Non-pigmented ciliary epithelial cell (primary cell): ENCODE measurements around the gene VPS72.
A peak's percentile ranks its signal among the peaks of the same experiment; 100 is the strongest.

Experiments used
- DNase-seq: peaks from one replicate; pipeline ENCODE4 v3.0.0-alpha.2; 2010; ENCODE audit warnings: low read depth

Gene VPS72

DNA sequence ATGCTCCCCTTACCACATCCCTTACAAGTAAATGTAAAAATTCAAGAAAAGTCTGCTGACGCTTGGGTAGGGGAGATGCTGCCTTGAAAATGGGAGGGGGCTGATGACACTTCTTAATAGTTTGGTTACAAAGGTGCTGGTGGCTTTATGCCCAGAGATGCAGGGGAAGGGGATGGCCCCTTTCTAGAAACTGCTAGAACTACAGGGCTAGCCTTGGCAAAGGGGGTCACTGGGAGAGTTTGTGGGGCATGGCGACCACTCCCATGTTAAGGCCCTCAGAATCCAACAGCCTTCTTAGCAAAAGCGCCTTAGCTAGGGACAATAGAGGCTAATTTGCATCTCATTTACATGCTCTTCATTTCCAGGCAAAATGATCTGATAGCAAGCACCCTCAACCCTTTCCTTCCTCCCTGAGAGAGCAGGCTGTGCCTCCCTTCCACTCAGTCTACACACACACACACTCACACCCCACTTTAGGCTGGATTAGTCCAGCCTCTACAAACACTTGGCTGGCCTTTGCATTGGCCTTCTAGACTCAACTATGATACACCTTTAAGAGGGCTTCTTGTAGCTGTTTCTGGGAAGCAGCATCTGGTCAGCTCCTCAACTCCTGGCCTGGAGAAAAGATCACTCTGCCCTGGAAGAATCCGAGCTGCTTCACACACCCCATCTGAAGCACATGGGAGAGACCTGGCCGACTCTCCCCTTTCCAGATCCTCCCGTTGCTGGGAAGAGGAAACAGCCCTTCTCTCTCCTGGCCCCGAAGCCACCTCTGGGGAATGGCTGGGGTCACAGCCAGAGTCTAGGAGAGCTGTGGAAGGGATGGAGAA is 45.3 kb downstream of the VPS72 start:
- DNase-seq = no peak

DNA sequence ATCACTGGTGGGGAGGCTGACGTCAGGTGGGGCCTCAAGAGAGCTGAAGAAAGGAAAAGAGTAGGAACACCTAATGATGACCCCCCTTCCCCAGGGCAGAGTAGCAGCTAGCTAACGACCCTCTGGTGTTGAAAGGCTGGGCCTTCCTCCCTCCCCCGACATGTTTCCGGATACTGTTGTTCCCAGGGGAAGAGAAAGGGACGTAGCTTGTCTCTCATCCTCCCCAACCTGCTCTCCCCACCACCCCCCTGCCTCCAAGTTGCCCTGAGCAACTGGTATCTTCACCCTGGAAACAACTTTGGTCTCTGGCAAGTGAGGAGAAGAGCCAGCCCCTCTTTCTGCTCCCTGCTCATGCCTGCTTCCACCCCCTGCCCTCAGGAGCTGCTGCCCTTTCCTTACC is 46.0 kb downstream of the VPS72 start:
- no peak for DNase-seq

GRCh38 chr1:151143057-151143435 is 47.0 kb downstream of the VPS72 start:
- no peak for DNase-seq

- no peak for DNase-seq
Observed at GRCh38 chr1:151142411-151143056, 47.5 kb downstream of the VPS72 start.

- no peak for DNase-seq
Observed at GRCh38 chr1:151137789-151138188, 52.2 kb downstream of the VPS72 start.

- no peak for DNase-seq
Observed at GRCh38 chr1:151135433-151136385, 54.3 kb downstream of the VPS72 start.

- DNase-seq = no peak
Observed at GRCh38 chr1:151134991-151135390, 55.0 kb downstream of the VPS72 start.

DNA sequence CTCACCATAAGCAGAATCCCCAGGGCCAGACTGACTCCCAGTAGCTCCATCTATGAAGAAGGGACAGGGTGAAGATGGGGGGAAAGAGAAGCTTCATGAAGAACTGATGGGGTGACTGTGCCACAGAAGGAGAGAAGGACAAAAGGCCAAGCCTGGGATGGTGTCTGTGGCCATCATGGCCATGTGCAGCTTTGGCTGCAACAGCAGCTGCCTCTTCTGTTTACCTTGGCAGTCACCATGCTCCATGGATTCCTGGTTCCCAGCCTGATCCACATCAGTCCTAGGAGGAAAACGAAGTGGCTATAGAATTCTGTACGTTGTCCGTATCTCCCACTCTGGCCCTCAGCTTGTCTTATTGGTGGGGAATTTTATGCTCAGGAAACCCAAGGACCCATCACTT is 55.6 kb downstream of the VPS72 start:
- no peak for DNase-seq

DNA sequence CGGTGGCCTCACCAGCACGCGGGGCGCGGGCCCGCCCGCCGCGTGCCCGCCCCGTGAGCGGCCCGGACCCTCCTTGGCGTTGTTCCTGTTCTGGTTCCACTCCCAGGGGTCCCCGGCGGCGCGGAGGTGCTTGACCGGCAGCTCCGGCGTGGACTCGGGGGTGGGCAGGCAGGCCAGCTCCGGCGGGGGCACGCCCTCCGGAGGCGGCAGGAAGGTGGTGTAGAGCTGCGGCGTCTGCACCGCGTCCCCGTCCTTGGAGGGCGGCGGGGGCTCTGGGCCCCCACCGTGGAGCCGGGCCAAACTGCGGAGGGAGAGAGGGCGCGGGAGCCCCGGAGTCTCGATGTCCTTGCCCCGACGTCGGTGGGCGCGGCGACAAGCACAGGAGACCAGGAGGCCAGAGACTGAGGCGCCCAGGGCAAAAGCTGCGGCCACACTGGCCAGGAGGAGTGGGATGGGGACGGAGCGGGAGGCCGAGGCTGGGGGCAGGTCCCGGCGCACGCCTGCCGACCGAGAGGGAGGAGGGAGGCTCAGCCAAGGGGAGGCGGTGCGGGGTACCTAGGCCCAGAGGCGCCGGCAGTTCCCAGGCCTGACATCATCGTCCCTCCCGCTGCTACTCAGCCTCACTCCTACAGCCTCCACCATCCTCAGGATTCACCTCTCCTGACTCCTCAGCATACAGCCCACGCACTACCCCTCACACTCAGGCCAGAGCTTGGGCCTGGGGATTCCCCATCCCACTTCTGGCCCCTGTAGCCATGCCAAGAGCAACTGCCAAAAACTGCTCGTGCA is 56.8 kb downstream of the VPS72 start:
- DNase-seq = no peak

DNA sequence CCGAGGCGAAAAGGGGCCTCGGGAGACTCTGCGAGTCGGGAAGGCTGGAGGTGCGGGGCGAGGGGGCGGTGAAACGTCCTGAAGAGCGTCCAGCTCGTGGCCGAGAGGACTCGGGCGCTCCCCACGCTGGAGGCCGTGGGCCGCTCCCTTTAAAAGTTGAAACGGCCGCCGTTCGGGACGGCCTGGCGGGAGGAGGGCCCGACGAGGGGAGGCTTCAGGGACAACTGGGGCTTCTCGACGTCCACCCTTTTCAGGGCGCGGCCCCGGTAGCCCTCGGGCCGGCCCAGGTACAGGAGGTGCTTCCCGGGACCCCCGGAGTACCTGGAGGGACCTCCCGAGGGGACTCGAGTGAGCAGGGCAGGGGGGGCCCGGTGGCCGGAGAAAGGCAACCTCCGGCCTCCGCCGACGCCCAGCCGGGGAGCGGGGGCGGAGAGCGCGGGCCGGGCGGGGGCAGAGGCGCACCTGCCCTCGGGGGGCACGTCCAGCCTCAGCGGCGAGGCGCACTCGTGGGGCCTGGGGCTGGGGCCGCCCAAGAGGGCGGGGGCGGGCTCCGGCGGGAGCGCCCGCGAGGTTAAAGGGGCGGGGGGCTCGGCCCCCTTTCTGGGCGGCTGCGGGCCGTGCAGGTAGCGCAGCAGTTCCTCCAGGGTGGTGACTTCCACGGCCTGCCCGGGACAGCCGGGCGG is 57.5 kb downstream of the VPS72 start:
- DNase-seq = no peak

DNA sequence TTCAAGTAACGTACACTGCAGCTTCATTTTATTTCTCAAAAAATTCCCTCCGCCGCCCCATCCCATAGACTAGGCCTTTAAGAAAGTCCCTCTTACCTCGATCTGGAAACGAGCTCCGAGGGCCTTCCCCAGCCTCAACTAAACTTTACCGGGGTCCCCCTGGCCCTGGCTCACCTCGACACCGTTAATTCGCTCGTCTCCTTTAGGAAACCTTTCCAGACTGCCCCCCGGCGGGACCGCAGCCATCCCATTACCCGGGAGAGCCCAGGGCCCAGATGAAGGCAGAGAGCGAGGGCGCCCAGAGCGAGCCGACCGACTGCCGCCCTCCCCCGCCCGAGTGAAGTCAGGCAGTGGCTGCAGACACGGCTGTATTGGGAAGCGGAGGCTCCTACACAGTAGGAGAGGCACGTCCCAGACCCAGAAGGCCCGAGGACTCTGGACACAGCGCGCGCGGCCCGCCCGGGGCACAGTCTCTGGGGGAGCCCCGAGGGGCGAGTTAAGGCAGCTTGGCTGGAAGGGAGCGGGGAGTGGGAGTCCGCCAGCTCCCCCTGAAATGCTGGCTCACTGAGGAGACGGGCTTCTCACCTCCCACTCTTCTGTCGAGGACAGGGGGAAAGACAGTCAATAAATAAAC is 58.2 kb downstream of the VPS72 start:
- no peak for DNase-seq

DNA sequence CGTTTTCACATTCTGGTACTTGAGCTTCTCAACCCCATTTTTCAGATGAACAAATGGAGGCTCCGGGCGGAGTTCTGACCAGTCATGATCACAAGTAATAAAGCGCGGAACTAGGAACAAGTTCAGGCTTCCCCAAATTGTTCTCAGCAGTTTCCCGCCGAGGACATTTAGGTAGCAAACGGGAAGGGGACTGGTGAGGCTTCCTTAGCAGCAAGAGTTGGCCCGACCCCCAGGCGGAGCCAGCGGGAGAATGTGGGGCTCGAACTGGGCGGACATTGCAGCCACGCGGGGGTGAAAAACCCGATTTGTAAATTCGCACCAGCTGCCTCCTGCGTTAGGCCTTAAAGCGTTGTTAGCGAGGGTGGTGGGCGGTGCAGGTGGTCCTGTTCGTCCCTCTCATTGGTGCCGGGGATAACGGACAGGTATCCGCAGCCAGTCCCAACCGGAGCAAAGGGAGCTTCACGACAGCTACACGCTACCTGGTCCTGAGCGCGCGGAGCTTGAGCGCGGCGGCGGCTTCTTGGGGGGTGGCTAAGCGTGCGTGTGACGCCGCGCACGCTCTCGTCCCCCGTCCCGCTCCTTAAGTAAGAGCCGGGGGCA is 58.9 kb downstream of the VPS72 start:
- DNase-seq = peak; percentile 76

- no peak for DNase-seq
Observed at GRCh38 chr1:151128800-151129199, 61.2 kb downstream of the VPS72 start.
